RPMI7951 (cell line): ENCODE measurements around the gene TNNC2. TPM values are rescaled to one million over a fixed set of nuclear protein-coding genes. Genes with fewer than 3 reads are reported as not detected.
"Not testable (repeated sequence)": the region's sequence is repeated elsewhere in the genome, so short reads cannot be mapped to it uniquely, and the experiment has no call there.

Experiments used
- DNase-seq: peaks from one replicate; pipeline ENCODE4 v3.0.0-alpha.2; 2012; ENCODE audit warnings: low read depth
- total RNA-seq: library from RNA; depleted of rRNA; stranded (reverse); fragments of >200 nt; shearing (Covaris generic); gene quantifications from 2 replicates; pipeline ENCODE4 v1.2.3, GENCODE V29; 2014; rRNA removed

Gene TNNC2
- 0.36 TPM in 1 of 2 replicates, not detected in the other for total RNA-seq

DNA sequence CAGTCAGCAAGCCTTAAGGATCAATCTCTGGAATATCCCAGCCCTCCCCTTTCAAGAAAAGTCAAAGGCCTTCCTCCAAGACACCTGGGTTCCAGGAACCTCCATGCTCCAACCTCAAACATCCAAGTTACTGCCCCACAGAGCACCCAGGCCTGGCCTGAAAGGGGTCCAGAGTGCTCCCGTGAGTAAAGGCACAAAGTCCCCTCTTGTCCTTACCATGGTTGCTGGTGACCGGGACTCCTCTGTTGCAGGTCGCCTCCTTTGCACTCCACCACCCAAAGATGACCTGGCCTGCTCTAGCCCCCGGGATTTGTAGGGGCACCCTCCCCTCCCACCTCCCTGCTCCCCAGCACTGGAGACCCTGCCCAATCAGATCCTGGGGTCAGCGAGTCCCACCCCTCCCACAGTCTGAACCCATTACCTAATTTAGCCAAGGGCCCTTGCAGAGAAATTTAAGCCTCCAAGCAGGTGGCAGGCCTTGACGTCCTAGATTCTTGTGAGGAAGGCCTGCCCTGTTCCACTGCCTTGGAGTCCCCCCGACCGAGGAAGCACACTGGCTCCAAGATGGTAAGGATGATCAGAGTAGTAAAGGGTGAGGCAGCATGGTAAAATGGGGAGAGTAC is at the start of gene TNNC2:
TSS of gene TNNC2 (minus strand) at position 283 of the 623 bp plus-strand sequence. CDS start at position 219, 64 bp downstream.
- DNase-seq = no peak

DNA sequence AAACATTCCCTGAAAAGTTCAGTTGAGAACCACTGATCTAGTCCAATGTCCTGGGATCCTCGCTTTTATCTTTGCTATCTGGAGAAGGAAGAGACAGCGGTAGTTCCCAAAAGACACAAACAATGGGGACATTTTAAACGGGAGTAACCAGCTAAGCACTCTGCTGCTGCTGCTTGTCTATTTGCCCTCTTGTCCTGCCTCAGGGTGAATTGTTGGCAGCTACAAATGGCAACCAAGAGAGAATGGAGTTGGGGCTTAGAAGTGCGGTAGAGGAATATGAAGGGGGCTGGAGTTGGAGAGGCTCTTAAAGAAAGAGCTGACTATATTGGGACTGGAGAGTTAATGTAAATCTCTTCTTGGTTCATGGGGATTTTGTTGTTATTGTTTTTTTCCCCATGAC is 47.5 kb upstream of the TNNC2 start:
- no peak for DNase-seq

DNA sequence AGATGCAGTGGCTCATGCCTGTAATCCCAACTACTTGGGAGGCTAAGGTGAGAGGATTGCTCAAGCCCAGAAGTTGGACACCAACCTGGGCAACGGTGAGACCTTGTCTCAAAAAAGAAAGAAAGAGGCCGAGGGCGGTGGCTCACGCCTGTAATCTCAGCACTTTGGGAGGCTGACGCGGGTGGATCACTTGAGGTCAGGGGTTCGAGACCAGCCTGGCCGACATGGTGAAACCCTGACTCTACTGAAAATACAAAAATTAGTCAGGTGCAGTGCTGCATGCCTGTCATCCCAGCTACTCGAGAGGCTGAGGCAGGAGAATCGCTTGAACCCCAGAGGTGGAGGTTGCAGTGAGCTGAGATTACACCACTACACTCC is 47.0 kb upstream of the TNNC2 start:
- DNase-seq = not testable (repeated sequence)

DNA sequence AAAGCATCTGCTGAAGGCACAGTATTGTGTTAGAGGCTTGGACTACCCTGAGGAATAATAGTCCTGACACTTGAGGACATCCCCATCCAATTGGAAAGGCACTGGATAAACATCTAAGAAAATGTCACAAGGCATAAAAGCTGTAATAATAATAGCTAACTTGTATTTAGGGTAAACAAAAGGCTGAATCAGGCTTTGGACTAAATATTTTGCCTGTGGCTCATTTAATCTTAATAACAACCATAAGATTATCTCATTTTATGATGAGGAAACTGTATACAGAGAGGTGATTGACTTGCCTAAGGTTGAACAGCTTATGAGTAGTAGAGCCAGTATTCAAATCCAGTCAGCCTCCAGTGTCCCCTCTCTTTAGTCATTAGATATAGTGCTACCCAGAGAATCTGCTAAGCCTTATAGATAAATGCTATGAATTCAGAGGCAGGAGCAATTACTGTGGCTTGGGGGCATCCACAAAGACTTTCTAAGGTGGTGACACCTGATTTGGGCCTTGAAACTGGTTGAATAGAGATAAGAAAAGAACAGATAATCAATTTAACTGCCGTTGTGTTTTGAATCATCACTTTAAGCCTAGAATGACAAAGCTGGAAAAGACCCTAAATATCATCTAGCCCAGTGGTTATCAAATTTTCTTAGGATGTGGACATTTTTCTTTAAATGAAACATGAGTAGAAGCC is 46.4 kb upstream of the TNNC2 start:
- no peak for DNase-seq

DNA sequence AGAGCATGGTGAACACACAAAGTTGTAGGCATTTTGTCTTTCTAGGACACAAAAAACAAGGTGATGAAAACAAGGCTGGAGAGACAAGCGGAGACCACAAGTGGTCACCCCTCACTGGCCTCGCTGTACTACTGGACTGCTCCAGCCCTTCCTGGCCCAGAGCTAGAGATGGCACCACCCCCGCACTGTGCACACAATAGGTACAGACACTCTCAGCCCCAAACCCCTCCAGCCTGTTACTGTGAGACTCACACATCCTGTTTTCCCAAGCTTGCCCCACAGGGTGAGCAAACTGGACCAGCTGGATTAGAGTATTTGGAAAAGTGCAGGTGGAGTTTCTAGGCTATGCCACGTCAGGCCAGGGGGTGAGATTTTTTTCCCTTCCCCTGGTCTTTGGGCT is 45.5 kb upstream of the TNNC2 start:
- no peak for DNase-seq

DNA sequence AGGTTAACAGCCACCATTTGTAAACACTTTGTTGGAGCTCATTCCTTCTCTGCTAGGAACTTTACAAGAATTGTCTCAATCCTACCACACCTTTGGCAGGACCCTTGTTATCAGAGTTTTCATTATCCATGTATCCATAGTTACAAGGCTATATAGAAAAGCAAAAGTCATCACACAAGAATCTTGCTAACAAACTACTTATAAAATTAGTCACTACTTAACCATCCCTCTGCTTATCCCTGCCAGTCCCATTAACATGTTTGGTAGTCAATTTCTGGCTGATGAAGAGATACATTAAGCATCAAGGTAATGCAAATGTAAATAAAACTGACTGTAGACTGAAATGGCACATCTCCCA is 40.7 kb upstream of the TNNC2 start:
- DNase-seq = peak; percentile 41

DNA sequence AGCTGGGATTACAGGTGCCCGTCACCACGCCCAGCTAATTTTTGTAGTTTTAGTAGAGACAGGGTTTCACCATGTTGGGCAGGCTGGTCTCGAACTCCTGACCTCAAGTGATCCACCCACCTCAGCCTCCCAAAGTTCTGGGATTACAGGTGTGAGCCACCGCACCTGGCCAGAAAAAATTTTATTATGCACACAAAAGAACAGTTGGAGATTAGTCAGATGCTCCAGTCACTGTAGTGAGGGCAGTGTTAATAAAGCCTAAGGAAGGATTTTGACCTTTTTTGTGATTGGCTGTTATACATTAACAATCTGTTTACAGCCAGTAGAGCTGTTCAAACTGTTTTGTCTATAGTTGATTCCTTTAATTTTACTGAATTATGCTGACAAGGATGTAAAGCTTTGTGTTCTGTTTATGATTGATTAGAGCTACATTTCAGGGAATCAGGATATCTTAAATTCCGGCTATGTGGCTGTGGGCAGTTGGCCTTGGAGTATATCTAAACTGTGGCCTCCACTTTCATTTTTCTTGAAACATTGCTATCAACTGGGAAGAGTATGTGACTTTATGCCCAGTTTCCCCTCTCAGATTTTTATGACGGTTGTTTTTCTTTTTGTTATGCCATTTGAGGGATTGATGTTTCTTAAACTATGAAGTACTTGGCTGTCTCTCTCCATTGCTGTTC is 40.2 kb upstream of the TNNC2 start:
- no peak for DNase-seq

DNA sequence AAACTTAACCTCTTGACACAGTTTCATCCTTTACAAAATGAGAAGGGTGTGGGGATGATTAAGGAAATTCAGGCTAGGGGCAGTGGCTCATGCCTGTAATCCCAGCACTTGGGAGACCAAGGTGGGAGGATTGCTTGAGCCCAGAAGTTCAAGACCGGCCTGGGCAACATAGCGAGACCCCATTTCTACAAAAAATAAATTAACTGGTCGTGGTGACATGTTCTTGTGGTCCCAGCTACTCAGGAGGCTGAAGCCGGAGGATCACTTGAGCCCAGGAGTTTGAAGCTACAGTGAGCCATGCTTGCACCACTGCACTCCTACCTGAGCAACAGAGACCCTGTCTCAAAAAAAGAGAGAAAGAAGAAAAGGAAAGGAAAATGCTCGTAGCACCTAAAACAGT is 39.3 kb upstream of the TNNC2 start:
- no peak for DNase-seq

DNA sequence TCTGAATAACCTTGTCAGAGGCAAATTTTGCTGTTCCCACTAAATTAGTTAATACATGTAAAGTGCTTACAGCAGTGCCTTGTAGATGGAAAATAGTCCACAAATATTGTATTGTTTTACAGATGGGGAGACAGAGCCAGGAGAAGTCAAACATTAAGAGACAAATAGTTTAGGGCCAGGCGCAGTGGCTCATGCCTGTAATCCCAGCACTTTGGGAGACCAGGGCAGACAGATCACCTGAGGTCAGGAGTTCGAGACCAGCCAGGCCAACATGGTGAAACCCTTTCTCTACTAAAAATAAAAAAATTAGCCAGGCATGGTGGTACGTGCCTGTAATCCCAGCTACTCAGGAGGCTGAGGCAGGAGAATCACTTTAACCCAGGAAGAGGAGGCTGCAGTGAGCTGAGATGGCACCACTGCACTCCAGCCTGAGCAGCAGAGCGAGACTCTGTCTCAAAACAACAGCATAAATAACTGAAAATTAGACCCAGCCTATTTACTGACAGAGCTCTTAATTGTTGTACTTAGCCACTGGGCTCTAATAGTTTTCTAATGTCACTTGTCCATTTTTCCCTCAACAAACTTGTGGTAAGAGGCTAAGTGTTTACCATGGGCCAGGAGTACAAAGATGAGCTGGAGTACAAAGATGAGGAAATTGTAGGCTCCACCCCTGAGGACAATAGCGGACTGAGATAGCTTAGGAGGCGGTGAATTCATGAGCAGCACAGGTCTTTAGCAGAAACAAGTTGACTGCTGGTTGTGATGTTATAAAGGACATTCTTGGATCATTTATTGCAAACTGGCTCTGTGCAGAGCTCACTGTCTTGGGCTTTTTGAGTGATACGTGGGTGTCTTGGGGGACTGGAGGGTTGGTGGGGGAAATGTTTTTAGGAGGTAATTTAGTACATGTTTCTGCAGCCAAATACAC is 36.7 kb upstream of the TNNC2 start:
- no peak for DNase-seq

DNA sequence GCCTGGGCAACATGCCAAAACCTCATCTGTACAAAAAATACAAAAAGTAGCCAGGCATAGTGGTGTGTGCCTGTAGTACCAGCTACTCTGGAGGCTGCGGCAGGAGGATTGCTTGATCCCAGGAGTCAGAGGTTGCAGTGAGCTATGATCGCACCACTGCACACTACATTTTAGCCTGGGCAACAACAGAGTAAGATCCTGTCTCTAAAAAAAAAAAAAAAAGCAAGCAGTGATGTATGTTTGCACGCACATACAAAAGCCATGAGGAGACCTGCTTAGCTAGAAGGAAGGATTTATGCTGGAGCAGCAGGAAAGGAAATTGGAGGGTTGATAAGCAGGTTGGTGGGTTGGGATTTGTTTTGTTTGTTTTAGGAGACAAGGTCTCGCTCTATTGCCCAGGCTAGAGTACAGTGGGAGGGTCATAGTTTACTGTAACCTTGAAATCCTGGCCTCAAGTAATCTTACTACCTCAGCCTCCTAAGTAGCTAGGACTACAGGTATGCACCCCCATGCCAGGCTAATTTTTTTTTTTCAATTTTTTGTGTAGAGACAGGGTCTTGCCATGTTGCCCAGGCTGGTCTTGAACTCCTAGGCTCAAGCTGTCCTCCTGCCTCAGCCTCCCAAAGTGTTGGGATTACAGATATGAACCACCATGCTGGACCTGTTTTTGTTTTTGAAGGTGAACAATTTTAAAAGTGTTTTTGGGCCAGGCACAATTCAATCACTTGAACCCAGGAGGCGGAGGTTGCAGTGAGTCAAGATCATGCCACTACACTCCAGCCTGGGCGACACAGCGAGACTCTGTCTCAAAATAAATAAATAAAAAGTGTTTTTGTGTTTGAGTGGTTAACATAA is 34.3 kb upstream of the TNNC2 start:
- DNase-seq = peak; percentile 19

DNA sequence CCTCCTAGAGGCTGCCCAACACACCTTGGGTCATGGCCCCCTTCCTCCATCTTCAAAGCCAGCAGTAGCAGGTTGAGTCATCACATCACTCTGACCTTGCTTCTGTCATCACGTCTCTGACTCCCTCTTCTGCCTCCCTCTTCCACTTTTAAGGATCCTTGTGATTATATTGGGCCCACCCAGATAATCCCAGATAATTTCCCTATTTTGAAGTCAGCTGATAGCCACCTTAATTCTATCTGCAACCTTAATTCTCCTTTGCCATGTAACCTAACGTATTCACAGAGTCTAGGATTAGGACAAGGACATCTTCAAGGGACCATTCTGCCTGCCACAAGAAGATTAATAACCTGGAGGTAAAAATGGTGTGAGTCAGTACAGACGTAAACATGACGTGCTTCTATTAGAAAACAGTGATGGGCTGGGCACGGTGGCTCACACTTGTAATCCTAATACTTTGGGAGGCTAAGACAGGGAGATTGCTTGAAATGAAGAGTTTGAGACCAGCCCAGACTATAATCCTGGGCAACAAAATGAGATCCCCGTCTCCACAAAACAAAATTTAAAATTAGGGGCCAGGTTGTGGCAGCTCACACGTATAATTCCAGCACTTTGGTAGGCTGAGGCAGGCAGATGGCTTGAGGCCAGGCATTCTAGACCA is 33.6 kb upstream of the TNNC2 start:
- no peak for DNase-seq

DNA sequence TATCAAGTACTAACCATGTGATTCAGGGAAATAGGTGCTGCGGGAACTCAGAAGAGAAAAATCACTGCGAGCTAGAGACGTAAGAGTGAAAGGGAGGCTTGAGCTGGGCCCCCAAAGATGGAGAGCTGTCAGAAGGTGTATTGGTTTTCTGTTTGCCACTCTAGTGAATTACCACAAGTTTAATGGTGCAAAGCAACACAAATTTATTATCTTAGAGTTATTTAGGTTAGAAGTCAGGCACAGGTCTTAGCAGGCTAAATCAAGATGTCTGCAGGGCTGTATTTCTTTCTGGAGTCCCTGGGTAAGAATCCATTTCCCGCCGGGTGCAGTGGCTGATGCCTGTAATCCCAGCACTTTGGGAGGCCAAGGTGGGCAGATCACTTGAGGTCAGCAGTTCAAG is 32.8 kb upstream of the TNNC2 start:
- DNase-seq = no peak

DNA sequence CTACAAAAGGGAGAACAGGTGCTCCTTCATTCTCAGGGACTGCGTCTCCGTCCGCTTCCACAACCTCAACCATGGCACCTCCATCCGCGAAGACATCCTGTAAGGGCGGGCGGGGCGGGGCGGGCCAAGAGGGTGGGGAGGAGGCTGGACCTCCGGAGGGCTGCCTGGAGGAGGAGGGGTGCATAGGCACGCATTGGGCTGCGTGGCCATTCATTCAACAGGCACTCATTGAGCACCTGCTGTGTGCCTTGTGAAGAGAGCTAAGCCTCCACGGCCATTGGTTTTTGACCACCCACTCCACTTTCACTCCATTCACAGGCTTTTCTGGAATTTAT is 30.7 kb upstream of the TNNC2 start:
- peak; percentile 48 for DNase-seq

DNA sequence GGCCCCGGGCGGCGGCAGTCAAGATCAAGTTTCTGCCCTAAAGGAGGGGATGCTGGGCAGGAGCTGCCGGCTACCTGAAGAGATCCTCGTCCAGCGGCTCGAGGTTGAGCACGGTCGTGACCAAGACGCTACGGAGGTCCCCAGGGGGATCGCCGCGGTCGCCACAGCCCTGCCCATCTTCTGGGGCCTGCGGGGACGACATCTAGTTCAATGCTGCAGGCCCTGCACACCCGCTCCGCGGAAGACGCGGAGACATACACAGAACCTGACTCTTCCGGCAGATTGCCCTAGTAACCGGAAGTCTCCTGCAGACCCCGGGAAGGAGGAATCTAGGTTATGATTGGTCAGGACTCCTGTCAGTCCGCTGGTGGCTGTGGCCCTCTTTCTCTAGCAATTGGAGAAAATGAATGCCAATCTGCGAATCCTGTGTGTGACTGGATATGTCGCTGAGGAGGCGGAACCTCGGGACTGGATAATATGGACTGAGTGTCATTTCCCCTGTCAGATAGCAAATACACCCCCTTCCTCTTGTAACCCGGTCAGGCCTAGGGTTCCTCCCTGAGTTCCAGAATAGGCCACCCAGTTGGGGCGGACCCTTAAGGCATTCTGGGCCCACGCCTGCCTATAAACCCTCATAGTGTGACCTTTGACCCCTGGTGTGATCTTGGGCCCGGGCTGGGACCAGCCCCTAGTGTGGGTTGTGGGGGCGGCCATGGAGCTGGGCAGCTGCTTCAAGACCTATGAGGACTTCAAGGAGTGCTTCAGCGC is 30.2 kb upstream of the TNNC2 start, which contains the start of the genes ACOT8 and ZSWIM3:
TSS of gene ACOT8 (minus strand) at position 279 of the 768 bp plus-strand sequence. CDS start at position 202, 77 bp downstream.
TSS of gene ZSWIM3 (plus strand) at position 501 of the 768 bp plus-strand sequence. CDS start at position 713, 212 bp downstream.
- peak; percentile 100 for DNase-seq

DNA sequence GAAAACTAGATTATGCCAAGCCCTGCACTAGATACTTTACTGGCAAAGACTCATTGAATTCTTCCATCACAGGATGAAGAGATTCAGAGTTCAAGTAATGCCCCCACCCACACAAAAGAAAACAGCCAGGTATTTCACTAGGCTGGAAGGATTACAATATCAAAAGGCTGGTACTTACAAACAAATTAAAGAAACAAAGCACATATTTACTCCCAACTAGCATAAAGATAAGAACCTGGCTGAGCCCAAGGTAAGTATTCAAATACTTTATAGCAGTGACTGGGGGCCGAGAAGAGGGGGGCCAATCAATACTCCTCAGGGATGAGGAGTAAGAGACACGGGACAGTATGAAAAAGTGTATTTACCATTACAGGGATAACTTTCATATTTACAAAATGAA is 26.4 kb upstream of the TNNC2 start:
- DNase-seq = no peak

DNA sequence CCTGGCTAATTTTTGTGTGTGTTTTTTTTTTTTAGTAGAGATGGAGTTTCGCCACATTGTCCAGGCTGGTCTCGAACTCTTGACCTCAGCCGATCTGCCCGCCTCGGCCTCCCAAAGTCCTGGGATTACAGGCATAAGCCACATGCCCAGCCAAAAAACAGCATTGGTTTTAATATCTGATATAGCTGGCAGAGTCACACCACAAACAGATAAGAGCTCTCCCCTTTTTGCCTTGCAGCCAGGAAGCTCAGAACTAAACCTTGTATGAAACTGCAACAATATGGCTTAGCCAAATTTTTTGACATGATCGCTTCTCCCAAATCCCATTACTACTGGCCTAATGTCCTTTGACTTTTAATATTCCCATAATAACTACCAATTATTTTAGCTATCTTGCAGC is 25.2 kb upstream of the TNNC2 start:
- DNase-seq = no peak

DNA sequence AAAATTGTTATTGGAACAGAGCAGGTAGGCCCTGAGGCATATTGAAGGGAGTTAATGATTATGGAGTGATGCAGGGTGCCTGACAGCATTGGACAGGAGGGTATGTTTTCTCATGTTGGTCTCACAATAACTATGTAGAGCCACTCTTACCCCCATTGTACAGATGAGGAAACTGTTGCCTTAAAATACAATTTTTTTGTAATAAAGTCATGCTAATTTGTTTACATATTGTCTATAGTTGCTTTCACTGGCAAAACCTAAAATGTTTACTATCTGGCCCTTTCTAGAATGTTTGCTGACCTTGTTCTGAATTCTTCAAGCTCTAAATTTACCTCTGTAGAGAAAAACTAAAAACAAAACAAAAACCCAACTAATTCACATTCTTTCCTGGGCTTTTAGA is 24.4 kb upstream of the TNNC2 start:
- DNase-seq = no peak

DNA sequence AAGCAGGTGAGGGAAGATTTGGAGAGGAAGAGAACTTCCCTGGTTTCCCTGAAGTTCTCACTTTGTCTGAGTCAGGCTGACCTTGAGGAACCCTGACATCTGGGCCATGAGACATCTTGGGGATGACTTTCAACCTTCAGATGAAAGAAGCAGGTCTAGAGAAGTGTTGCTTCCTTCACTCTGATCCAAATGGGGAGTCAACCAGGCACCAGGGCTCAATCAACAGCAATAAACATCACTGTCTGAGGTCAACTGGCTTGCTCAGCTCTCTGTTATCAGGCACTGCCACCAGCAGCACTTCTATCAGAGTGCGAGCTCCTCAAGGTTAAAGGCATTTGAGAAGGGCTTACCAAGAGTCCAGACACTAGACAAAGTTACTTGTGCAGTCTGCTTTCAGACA is 23.8 kb upstream of the TNNC2 start:
- no peak for DNase-seq

DNA sequence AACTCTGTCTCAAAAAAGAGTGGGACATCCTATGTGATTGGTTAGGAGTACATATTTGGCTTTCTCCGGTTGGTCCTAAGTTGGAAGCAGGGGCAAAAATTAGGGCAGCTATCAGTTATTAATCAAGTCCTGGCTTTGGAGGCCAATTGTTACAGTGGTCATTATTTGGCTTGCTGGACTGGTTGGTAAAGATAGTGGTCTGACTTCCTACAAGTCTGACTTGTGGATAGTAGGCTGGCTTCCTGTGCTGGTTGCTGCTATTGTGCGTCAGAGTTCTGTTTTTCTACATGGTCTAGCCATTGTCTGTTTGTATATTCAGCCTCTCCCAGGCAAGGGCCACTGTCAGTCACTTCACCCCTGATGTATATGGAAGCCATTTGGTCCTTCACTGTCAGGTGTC is 23.1 kb upstream of the TNNC2 start:
- DNase-seq = no peak
